Kidney (tissue), 14 donors: ENCODE results near the gene VWA5B1. TPM values are rescaled to one million over a fixed set of nuclear protein-coding genes. Genes with fewer than 3 reads are reported as not detected.

ENCODE experiments used
- DNase-seq, 5 donors: peaks; one replicate each; pipeline ENCODE4 v3.0.0-alpha.2; 2013 to 2020
- FAIRE-seq: peaks from 2 replicates; lab custom pipeline; 2012; peaks lifted over from hg19 to GRCh38; lab: Jason Lieb, UNC
- H3K27ac ChIP-seq, 2 donors: one replicate each; pipeline ENCODE4 v1.7.0; 2013; ENCODE audit warnings: low read depth in 2 of 2, low read length in 2 of 2, inconsistent platforms in 1 of 2
- H3K27me3 ChIP-seq: one replicate; pipeline ENCODE4 v1.7.1; 2013; ENCODE audit warnings: low read length, inconsistent platforms; ENCODE audit not compliant: control insufficient read depth, insufficient read depth
- H3K36me3 ChIP-seq, 3 donors: one replicate each; pipeline versions ENCODE4 v1.7.0 to v1.7.1; 2013; ENCODE audit warnings: low read length in 3 of 3, control low read depth in 1 of 3, inconsistent platforms in 1 of 3; ENCODE audit not compliant: insufficient read depth in 3 of 3, control insufficient read depth in 2 of 3
- H3K4me1 ChIP-seq, 3 donors: one replicate each; pipeline versions ENCODE4 v1.7.0 to v1.7.1; 2013; ENCODE audit warnings: low read length in 3 of 3, inconsistent platforms in 1 of 3, low read depth in 1 of 3; ENCODE audit not compliant: control insufficient read depth in 2 of 3, insufficient read depth in 2 of 3
- H3K4me3 ChIP-seq, 3 donors: one replicate each; pipeline versions ENCODE4 v1.7.0 to v1.8.1; 2013; ENCODE audit warnings: low read length in 3 of 3, control low read depth in 1 of 3, inconsistent platforms in 1 of 3
- H3K9ac ChIP-seq, 3 donors: one replicate each; pipeline versions ENCODE4 v1.7.0 to v1.7.1; 2013; ENCODE audit warnings: low read length in 3 of 3, control low read depth in 1 of 3, inconsistent platforms in 1 of 3
- H3K9me3 ChIP-seq, 3 donors: one replicate each; pipeline versions ENCODE4 v1.7.0 to v1.7.1; 2013; ENCODE audit warnings: low read length in 3 of 3, control low read depth in 1 of 3, inconsistent platforms in 1 of 3; ENCODE audit not compliant: control insufficient read depth in 2 of 3, insufficient read depth in 1 of 3
- CTCF ChIP-seq: IDR thresholded peaks from 3 replicates; pipeline ENCODE4 v1.5.1; 2012; ENCODE audit warnings: mild to moderate bottlenecking, moderate library complexity, borderline replicate concordance; ENCODE audit not compliant: insufficient read depth; ENCODE audit errors: extremely low read depth
- intact Hi-C: fragments of 100-400 bp; cut with DNase I; formaldehyde crosslinking; loops from one replicate; pipeline ENCODE4 v1.11.1; 2022
- polyA plus RNA-seq: library from polyadenylated mRNA; stranded (reverse); fragments of 350-450 nt; fragmentation: Illumina TruSeq; extraction: RNeasy Lipid Tissue Mini Kit (QIAGEN cat#74804); gene quantifications from one replicate; pipeline ENCODE4 v1.2.3, GENCODE V29; 2014; ENCODE audit warnings: low read depth, low replicate concordance; ENCODE audit not compliant: insufficient read depth
- total RNA-seq: library from RNA; stranded (reverse); fragmentation: NEBNext Ultra II Directional; extraction: Animal tissue kit (Norgen Biotek cat#: 25700); gene quantifications from one replicate; pipeline ENCODE4 v1.2.1, GENCODE V29; 2021
- donor health status: control.
- donor health status: control.
- donor health status: control.
- donor health status: control.
- donor health status: control.
- donor health status: DM: yes; HTN: yes; CAD: no.
- donor health status: Normal renal cell carcinoma (clear cell type).

Gene VWA5B1
- total and polyA plus RNA-seq, 2 donors from 2014 or later: 0.69 to 1.4 TPM

- H3K36me3 ChIP-seq: no peaks in the 10 kb centered on the region
- no peak for DNase-seq
- FAIRE-seq: no peak
- H3K4me3 ChIP-seq: no peak overlapping the region
- H3K9me3 ChIP-seq: no peaks in the 10 kb centered on the region
- H3K9ac ChIP-seq: no peak overlapping the region
- no peak for TF ChIP-seq CTCF
- peaks cover 0 to 32% (median 4%) of the 10 kb centered on the region in 3 donors for H3K4me1 ChIP-seq
- intact Hi-C loops: no loop called here
- peak overlapping the region; percentile 15 to 54 for H3K27ac ChIP-seq
- H3K27me3 ChIP-seq: no peaks in the 10 kb centered on the region
Observed at GRCh38 chr1:20357796-20358195, 67.1 kb downstream of the VWA5B1 start.

- peak overlapping the region in 1 of 3 donors; percentile 14 for H3K9ac ChIP-seq
- H3K36me3 ChIP-seq: no peaks in the 10 kb centered on the region
- no peak for TF ChIP-seq CTCF
- FAIRE-seq (no peak), DNase-seq (peak; percentile 72 to 78 (median 74))
- no peaks in the 10 kb centered on the region for H3K9me3 ChIP-seq
- H3K4me1 ChIP-seq: peaks cover 0 to 32% (median 4%) of the 10 kb centered on the region in 3 donors
- intact Hi-C loops: no loop called here
- peak overlapping the region in 2 of 3 donors; percentile 29 to 33 for H3K4me3 ChIP-seq
- H3K27me3 ChIP-seq: no peaks in the 10 kb centered on the region
- peak overlapping the region; percentile 52 to 76 for H3K27ac ChIP-seq
Observed at GRCh38 chr1:20358761-20359263, 68.1 kb downstream of the VWA5B1 start.

- DNase-seq (peak in 1 of 5 donors; percentile 20), FAIRE-seq (no peak)
- no peak for TF ChIP-seq CTCF
- Histone ChIP-seq H3K36me3 (no peaks in the 10 kb centered on the region), H3K27me3 (peaks cover 3% of the 10 kb centered on the region), H3K4me3 (peak overlapping the region in 1 of 3 donors; percentile 29), H3K27ac (peak overlapping the region; percentile 52 to 76), H3K9ac (peak overlapping the region in 1 of 3 donors; percentile 14), H3K4me1 (peaks cover 0 to 32% (median 4%) of the 10 kb centered on the region in 3 donors), H3K9me3 (no peaks in the 10 kb centered on the region)
- intact Hi-C loops: no loop called here
Observed at GRCh38 chr1:20359451-20360330, 69.0 kb downstream of the VWA5B1 start.
